ENCODE data around the gene LYRM4.

The LYRM4 gene

GRCh38 chr6:5091210-5092069 is 169.3 kb downstream of the LYRM4 start:
- no peak for DNase-seq

- no peak for DNase-seq
Measured at GRCh38 chr6:5090603-5091002, 170.1 kb downstream of the LYRM4 start.

- DNase-seq, result no peak
Measured at GRCh38 chr6:5089481-5090438, 171.0 kb downstream of the LYRM4 start.

GRCh38 chr6:5088780-5089179 is 172.0 kb downstream of the LYRM4 start:
- DNase-seq, result no peak

GRCh38 chr6:5087389-5087788 is 173.4 kb downstream of the LYRM4 start:
- peak; percentile 9 to 48 for DNase-seq

GRCh38 chr6:5086294-5086890 is 174.4 kb downstream of the LYRM4 start:
- no peak for DNase-seq

- DNase-seq, result no peak
Measured at GRCh38 chr6:5085648-5086293, 175.0 kb downstream of the LYRM4 start.

- DNase-seq, result no peak
Measured at GRCh38 chr6:5084781-5085647, 175.7 kb downstream of the LYRM4 start, which contains the start of gene PPP1R3G. TSS of gene PPP1R3G (plus strand) at chr6:5085341. CDS start at chr6:5085486, 145 bp downstream.

- no peak for DNase-seq
Measured at GRCh38 chr6:5084360-5084780, 176.4 kb downstream of the LYRM4 start.

GRCh38 chr6:5083813-5084359 is 176.9 kb downstream of the LYRM4 start:
- DNase-seq, result no peak

GRCh38 chr6:5083307-5083583 is 177.5 kb downstream of the LYRM4 start:
- DNase-seq, result no peak

GRCh38 chr6:5082487-5083306 is 178.1 kb downstream of the LYRM4 start:
- DNase-seq, result peak in 1 of 2 donors; percentile 29

- DNase-seq, result no peak
Measured at GRCh38 chr6:5081955-5082354, 178.8 kb downstream of the LYRM4 start.

- no peak for DNase-seq
Measured at GRCh38 chr6:5081182-5081581, 179.6 kb downstream of the LYRM4 start.

GRCh38 chr6:5080574-5080973 is 180.2 kb downstream of the LYRM4 start:
- DNase-seq, result no peak

- no peak for DNase-seq
Measured at GRCh38 chr6:5079692-5080091, 181.1 kb downstream of the LYRM4 start.

GRCh38 chr6:5078121-5078669 is 182.6 kb downstream of the LYRM4 start:
- no peak for DNase-seq

GRCh38 chr6:5076931-5077330 is 183.8 kb downstream of the LYRM4 start:
- DNase-seq, result no peak

GRCh38 chr6:5073992-5074391 is 186.8 kb downstream of the LYRM4 start:
- no peak for DNase-seq

- DNase-seq, result no peak
Measured at GRCh38 chr6:5072440-5072839, 188.3 kb downstream of the LYRM4 start.
